Stomach (tissue), 9 donors: ENCODE data around the gene CFAP97D1. TPM values are rescaled to one million over a fixed set of nuclear protein-coding genes. Genes with fewer than 3 reads are reported as not detected.

ENCODE experiments used
- DNase-seq, 2 donors: peaks; one replicate each; pipeline versions ENCODE4 v3.0.0 to v3.0.0-alpha.2; 2013 to 2019
- H3K27ac ChIP-seq, 5 donors: fragments of 200-600 bp in 4 of 5; sonication (generic) in 4 of 5; one replicate each; pipeline ENCODE4 v1.5.1; 2013 to 2019; ENCODE audit warnings: mild to moderate bottlenecking in 1 of 5, moderate library complexity in 1 of 5
- H3K27me3 ChIP-seq, 3 donors: fragments of 200-600 bp; sonication (generic); one replicate each; pipeline ENCODE4 v1.5.1; 2017 to 2019; ENCODE audit warnings: mixed run types in 1 of 3
- H3K36me3 ChIP-seq, 4 donors: fragments of 200-600 bp; sonication (generic); 1 replicate in 3 of 4; 2 replicates in 1 of 4; pipeline ENCODE4 v1.5.1; 2016 to 2019
- H3K4me1 ChIP-seq, 4 donors: fragments of 200-600 bp; sonication (generic); one replicate each; pipeline ENCODE4 v1.5.1; 2016 to 2019
- H3K4me3 ChIP-seq, 4 donors: fragments of 200-600 bp; sonication (generic) in 3 of 4; one replicate each; pipeline ENCODE4 v1.5.1; 2016 to 2019; ENCODE audit warnings: mild to moderate bottlenecking in 1 of 4
- H3K9me3 ChIP-seq, 4 donors: fragments of 200-600 bp; sonication (generic); one replicate each; pipeline ENCODE4 v1.5.1; 2016 to 2019
- EP300 ChIP-seq: sonication (generic); formaldehyde crosslinking; IDR thresholded peaks from one replicate; pipeline ENCODE4 v1.6.1; 2017; ENCODE audit warnings: antibody characterized with exemption
- POLR2A ChIP-seq, 4 donors: fragments of 450-650 bp; IDR thresholded peaks; one replicate each; pipeline ENCODE4 v1.6.1; 2016; ENCODE audit warnings: antibody characterized with exemption in 4 of 4, control low read depth in 2 of 4, mild to moderate bottlenecking in 1 of 4, moderate library complexity in 1 of 4
- POLR2AphosphoS5 ChIP-seq, 3 donors: sonication (generic); formaldehyde crosslinking; IDR thresholded peaks; one replicate each; pipeline ENCODE4 v1.6.1; 2016; ENCODE audit warnings: antibody characterized with exemption in 3 of 3
- WGBS, 5 donors: extraction: QIAGEN DNeasy Blood & Tissue Kit in 3 of 5; methylation state at CpG; one replicate each; pipeline versions ENCODE4 v1.1.5 to v1.1.7; 2013 to 2018; 5-methylcytosine and 5-hydroxymethylcytosine counted together
- intact Hi-C: fragments of 100-400 bp; cut with DNase I; formaldehyde crosslinking; loops from one replicate; pipeline ENCODE4 v1.15.1; 2023; ENCODE audit warnings: low total_unique reads
- polyA plus RNA-seq, 3 donors: library from polyadenylated mRNA; stranded (reverse); fragments of 200-250 nt; gene quantifications; one replicate each; pipeline ENCODE4 v1.2.3, GENCODE V29; 2013
- total RNA-seq, 5 donors: library from RNA; depleted of rRNA; stranded (reverse); fragments of >200 nt; gene quantifications; one replicate each; pipeline versions ENCODE4 v1.1.0 to v1.2.3, GENCODE V29; 2014 to 2016
- TF ChIP-seq, protein P1 (sequence below), 7 experiments: fragments of 450-650 bp in 4 of 7; fragments of 200-600 bp in 3 of 7; sonication (generic) in 3 of 7; IDR thresholded peaks; one replicate each; pipeline ENCODE4 v1.5.1; 2016 to 2019; ENCODE audit warnings: antibody characterized with exemption in 7 of 7, control low read depth in 2 of 7, mild to moderate bottlenecking in 1 of 7
- donor health status: healthy with polysubstance abuse.
- donor health status: Bipolar disorder and iron deficiency.
- donor health status: healthy.

CFAP97D1 gene
- total and polyA plus RNA-seq, 8 donors, result not detected

DNA sequence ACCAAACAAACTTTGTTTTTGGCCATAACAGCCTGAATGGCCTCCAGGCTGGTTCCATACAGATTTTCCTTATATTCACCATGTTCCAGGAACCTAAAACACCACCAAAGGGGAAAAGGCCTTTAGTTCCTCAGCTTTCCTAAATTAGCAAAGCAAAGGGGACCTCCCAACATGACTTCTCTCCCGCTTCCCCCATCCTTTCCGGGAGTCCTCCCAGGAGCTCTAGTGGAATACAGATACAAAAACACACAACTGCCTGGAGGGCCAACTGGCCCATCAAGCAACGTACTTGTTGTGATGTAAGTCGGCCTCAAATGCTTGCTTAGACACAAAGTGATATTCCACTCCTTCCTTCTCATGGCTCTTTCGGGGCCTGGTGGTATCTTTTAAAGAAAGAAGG lies 30.6 kb downstream of the CFAP97D1 start:
- no peak overlapping the region for H3K4me3 ChIP-seq
- peaks cover 9 to 74% (median 47%) of the 10 kb centered on the region in 4 donors for H3K36me3 ChIP-seq
- H3K27ac ChIP-seq, result no peak overlapping the region
- intact Hi-C loops, result no loop called here
- H3K4me1 ChIP-seq, result peaks cover 0 to 5% (median 0%) of the 10 kb centered on the region in 4 donors
- no peaks in the 10 kb centered on the region for H3K27me3 ChIP-seq
- no peaks in the 10 kb centered on the region for H3K9me3 ChIP-seq
- WGBS, 5 donors, result 89 to 94% (median 93%) methylated on average over 5 of the region's 5 CpGs
- DNase-seq, result no peak
- no peak for TF ChIP-seq EP300

- no peak for TF ChIP-seq EP300
- TF ChIP-seq POLR2AphosphoS5 (IDR thresholded peaks at IDR 0.05), result no peak
- TF ChIP-seq, protein P1, sequence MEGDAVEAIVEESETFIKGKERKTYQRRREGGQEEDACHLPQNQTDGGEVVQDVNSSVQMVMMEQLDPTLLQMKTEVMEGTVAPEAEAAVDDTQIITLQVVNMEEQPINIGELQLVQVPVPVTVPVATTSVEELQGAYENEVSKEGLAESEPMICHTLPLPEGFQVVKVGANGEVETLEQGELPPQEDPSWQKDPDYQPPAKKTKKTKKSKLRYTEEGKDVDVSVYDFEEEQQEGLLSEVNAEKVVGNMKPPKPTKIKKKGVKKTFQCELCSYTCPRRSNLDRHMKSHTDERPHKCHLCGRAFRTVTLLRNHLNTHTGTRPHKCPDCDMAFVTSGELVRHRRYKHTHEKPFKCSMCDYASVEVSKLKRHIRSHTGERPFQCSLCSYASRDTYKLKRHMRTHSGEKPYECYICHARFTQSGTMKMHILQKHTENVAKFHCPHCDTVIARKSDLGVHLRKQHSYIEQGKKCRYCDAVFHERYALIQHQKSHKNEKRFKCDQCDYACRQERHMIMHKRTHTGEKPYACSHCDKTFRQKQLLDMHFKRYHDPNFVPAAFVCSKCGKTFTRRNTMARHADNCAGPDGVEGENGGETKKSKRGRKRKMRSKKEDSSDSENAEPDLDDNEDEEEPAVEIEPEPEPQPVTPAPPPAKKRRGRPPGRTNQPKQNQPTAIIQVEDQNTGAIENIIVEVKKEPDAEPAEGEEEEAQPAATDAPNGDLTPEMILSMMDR (IDR thresholded peaks at IDR 0.05), result no peak
- no peak for TF ChIP-seq POLR2A (IDR thresholded peaks at IDR 0.05)
Observed at GRCh38 chr17:43812396-43813265, 32.4 kb downstream of the CFAP97D1 start.

DNA sequence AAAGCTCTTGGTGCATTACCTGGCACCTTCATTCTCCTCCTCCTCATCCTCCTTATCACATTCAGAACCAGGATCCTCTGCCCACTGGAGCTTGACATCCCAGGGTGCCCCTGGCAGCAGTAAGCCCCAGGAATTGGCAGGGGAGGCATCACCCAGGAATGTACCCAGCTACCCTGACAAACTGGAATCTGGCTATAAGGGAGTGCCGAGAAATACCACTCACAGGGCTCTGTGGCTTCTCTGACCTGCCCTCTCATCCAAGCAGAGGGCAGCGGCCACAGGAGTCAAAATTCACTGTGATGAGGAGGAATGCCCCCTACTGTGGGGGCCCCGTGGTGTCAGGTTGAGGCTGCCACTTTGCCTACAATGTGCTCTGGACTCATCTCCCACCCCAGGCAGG lies 33.2 kb downstream of the CFAP97D1 start:
- whole genome bisulfite sequencing, 5 donors, result 73 to 90% (median 81%) methylated on average over 2 to 3 of the region's 3 CpGs
- Histone ChIP-seq H3K4me1 (peaks cover 0 to 5% (median 0%) of the 10 kb centered on the region in 4 donors), H3K27ac (no peak overlapping the region), H3K4me3 (no peak overlapping the region), H3K36me3 (peaks cover 13 to 75% (median 43%) of the 10 kb centered on the region in 4 donors), H3K27me3 (no peaks in the 10 kb centered on the region), H3K9me3 (no peaks in the 10 kb centered on the region)
- no peak for TF ChIP-seq EP300
- no peak for TF ChIP-seq POLR2A (IDR thresholded peaks at IDR 0.05)
- no peak for TF ChIP-seq POLR2AphosphoS5 (IDR thresholded peaks at IDR 0.05)
- TF ChIP-seq, protein P1 (IDR thresholded peaks at IDR 0.05), result no peak
- DNase-seq, result no peak
- intact Hi-C loops, result no loop called here

More at GRCh38 chr17:43812396-43813265, 32.4 kb downstream of the CFAP97D1 start:
- Histone ChIP-seq H3K36me3 (peaks cover 13 to 78% (median 48%) of the 10 kb centered on the region in 4 donors), H3K27ac (no peak overlapping the region), H3K4me3 (no peak overlapping the region), H3K4me1 (peaks cover 0 to 5% (median 0%) of the 10 kb centered on the region in 4 donors), H3K9me3 (no peaks in the 10 kb centered on the region), H3K27me3 (no peaks in the 10 kb centered on the region)
- no peak for DNase-seq
- WGBS, 5 donors, result 90 to 96% (median 93%) methylated on average over 6 to 10 of the region's 10 CpGs
- intact Hi-C loops, result no loop called here

DNA sequence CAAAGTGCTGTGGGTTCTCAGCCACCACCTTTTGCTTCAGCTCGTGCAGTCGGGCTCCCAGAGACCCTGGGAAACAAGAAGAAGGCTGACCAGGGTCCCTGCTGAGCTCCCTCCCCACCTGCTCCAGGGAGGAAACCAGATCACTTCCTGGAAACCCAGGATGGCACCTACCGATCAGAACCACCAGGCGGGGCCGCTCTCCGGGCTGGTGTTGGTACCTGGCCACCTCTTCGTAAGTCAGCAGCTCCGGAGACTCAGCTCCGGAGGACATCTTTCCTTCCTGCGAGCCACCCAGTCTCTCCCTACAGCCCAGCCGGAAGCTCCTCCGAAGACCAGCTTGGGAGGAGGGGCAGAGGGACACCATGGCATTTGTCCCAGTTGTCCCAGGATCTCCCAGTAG lies 33.8 kb downstream of the CFAP97D1 start:
- peaks cover 0 to 5% (median 0%) of the 10 kb centered on the region in 4 donors for H3K4me1 ChIP-seq
- H3K9me3 ChIP-seq, result no peaks in the 10 kb centered on the region
- WGBS, 5 donors, result 75 to 89% (median 83%) methylated on average over 6 to 12 of the region's 12 CpGs

GRCh38 chr17:43814714-43815113 lies 34.5 kb downstream of the CFAP97D1 start:
- Histone ChIP-seq H3K4me3 (no peak overlapping the region), H3K27me3 (no peaks in the 10 kb centered on the region), H3K9me3 (no peaks in the 10 kb centered on the region), H3K36me3 (peaks cover 8 to 68% (median 45%) of the 10 kb centered on the region in 4 donors), H3K27ac (no peak overlapping the region), H3K4me1 (peaks cover 0 to 5% (median 0%) of the 10 kb centered on the region in 4 donors)
- intact Hi-C loops, result no loop called here
- no peak for DNase-seq
- TF ChIP-seq, protein P1 (IDR thresholded peaks at IDR 0.05), result no peak
- TF ChIP-seq POLR2A (IDR thresholded peaks at IDR 0.05), result no peak
- TF ChIP-seq EP300, result no peak
- TF ChIP-seq POLR2AphosphoS5 (IDR thresholded peaks at IDR 0.05), result no peak
- WGBS, 5 donors, result 17 to 29% (median 27%) methylated on average over 1 of the region's 1 CpG

More for the DNA sequence above, 33.8 kb downstream of the CFAP97D1 start:
- TF ChIP-seq POLR2AphosphoS5 (IDR thresholded peaks at IDR 0.05) (no peak), EP300 (no peak), POLR2A (IDR thresholded peaks at IDR 0.05) (no peak)
- no peak for DNase-seq
- peaks cover 8 to 68% (median 41%) of the 10 kb centered on the region in 4 donors for H3K36me3 ChIP-seq
- intact Hi-C loops, result no loop called here
- no peaks in the 10 kb centered on the region for H3K27me3 ChIP-seq
- H3K4me3 ChIP-seq, result no peak overlapping the region
- H3K27ac ChIP-seq, result no peak overlapping the region
